ENCODE results near the gene RNF11.

The RNF11 gene, protein sequence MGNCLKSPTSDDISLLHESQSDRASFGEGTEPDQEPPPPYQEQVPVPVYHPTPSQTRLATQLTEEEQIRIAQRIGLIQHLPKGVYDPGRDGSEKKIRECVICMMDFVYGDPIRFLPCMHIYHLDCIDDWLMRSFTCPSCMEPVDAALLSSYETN

DNA sequence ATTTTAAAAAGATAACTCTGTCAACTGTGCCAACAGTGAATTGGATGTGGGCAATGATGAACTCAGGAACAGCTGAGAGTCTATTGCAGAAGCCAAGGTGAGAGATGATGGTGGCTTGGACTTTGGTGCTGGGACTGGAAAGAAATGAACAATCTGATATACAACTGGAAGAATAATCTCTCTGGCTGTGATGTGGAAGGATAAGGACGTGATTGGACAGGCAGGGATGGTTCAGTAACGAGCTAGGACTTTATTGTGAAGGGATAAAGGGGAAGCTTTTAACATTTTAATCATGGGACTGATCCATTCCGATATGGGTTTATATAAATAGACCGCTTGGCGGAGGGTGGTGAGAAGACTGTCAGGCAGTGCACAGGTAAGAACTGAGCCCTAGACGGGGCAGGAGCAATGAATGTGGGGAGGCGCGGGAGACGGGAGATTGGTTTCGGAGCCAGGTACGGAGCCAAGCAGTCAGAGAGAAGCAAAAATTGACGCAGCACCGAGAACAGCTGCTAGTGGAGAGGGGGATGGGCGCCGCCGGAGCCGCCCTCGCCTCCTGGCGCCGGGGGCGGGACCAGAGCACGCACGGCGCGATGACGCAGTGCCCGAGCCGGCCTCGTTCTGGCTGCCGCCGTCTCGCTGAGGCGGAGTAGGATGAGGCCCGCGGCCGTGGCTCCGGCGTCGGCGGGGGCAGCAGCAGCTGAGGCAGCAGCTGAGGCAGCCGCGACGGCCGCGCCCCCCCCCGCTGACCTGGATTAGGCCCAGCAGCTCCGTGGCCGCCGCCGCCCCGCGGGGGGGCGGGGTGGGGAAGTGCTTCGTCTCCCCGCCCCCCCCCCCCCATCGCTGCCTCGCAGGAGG lies at the start of gene RNF11:
TSS of gene RNF11 (plus strand) at position 601 of the 858 bp plus-strand sequence. CDS start 484 bp downstream, outside the sequence.
- TF ChIP-seq, protein P1, sequence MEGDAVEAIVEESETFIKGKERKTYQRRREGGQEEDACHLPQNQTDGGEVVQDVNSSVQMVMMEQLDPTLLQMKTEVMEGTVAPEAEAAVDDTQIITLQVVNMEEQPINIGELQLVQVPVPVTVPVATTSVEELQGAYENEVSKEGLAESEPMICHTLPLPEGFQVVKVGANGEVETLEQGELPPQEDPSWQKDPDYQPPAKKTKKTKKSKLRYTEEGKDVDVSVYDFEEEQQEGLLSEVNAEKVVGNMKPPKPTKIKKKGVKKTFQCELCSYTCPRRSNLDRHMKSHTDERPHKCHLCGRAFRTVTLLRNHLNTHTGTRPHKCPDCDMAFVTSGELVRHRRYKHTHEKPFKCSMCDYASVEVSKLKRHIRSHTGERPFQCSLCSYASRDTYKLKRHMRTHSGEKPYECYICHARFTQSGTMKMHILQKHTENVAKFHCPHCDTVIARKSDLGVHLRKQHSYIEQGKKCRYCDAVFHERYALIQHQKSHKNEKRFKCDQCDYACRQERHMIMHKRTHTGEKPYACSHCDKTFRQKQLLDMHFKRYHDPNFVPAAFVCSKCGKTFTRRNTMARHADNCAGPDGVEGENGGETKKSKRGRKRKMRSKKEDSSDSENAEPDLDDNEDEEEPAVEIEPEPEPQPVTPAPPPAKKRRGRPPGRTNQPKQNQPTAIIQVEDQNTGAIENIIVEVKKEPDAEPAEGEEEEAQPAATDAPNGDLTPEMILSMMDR (conservative IDR thresholded peaks at IDR 0.05), result no peak

DNA sequence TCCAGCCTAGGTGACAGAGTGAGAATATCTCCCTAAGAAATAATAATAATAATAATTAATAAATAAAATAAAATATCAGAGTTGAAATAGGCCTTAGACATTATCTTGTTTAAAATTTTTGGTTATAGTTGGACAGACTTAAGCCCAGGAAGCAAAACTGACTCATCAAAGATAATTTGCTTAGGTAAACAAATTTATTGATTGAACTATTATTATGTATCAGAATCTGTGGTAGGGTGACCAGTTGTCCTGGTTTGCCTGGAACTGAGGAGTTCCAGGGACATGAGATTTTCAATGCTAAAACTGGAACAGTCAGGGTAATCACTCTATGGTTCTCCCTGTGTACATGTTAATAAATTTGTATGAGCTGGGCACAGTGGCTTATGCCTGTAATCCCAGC lies 47.8 kb upstream of the RNF11 start:
- H3K27ac ChIP-seq, result no peak overlapping the region
- TF ChIP-seq, protein P1 (conservative IDR thresholded peaks at IDR 0.05), result no peak

More for the DNA sequence above, at the start of gene RNF11:
- H3K27ac ChIP-seq, result peak within 1 kb of the TSS; percentile 89

DNA sequence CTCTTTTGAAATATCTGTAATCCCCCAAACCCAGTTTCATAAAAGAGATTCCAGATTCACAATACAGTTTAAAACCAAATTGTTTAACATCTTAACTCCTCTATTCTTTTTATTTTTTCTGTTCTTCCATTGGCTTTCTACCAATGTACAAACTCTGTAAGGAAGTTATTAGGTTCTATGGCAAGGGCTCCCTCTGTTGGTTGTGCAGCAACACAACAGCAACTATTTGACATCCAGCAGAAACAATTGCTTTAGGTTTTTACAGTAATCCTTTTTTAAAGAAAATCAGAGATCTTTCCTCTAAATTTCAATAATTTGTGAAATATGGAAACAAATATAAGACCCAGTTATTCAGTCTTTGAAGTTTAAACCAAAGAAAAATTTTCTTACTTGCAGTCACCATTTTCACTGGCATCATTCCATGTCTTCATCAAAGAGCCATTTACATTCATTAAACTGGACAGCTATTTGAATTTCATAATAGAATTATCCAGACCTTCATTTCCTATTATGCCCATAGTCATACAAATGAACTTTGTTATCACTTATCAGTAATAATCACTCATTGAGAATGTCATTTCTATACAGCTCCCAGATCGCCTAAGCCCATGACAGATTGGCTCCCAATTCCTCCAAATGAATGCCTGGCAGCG lies 46.5 kb upstream of the RNF11 start:
- no peak overlapping the region for H3K27ac ChIP-seq
- TF ChIP-seq, protein P1 (conservative IDR thresholded peaks at IDR 0.05), result peak; percentile 94

DNA sequence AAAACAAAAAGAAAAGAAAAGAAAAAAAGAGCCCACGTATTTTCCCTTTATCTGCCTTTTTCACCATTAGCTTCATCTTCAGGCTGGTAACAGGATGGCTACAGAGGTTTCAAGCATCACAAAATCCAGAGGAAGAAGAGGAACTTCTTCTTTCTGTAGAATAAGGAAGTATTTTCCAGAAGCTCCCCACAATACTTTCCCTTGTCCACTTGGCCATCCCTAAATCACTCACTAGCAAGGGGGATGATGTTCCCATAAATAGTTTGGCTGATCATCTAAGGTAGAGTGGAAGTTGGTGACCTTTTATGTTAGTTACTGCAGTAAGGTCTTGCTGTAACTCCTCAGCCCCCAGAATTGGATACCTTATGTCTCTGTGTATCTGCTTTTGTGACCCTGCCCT lies 45.1 kb upstream of the RNF11 start:
- TF ChIP-seq, protein P1 (conservative IDR thresholded peaks at IDR 0.05), result no peak
- no peak overlapping the region for H3K27ac ChIP-seq

DNA sequence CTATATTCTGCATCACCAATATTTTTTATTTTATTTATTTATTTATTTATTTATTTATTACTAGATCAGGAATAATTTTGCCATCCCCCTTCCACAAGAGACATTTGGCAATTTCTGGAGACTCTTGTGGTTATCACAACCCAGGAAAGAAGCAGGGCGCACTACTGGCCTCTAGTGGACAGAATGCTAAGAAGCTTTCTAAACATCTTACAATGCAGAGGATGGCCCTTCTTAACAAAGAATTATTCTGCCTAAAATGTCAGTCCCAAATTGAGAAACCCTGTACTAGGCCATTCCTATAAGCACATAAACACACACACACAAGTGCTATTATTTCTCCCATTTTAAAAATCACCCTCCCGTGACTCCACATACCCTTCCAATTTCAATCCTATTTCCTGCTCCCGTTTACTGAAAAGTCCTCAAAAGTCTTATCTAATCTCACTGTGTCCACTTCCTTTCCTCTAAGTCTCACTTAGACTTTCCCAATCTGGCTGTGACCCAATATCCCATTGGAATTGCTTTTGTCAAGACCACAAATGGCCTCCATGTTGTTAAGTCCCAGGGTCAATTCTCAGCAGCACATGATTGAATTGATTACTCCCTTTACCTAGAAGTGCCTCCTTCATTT lies 43.7 kb upstream of the RNF11 start:
- no peak overlapping the region for H3K27ac ChIP-seq
- TF ChIP-seq, protein P1 (conservative IDR thresholded peaks at IDR 0.05), result peak; percentile 92

DNA sequence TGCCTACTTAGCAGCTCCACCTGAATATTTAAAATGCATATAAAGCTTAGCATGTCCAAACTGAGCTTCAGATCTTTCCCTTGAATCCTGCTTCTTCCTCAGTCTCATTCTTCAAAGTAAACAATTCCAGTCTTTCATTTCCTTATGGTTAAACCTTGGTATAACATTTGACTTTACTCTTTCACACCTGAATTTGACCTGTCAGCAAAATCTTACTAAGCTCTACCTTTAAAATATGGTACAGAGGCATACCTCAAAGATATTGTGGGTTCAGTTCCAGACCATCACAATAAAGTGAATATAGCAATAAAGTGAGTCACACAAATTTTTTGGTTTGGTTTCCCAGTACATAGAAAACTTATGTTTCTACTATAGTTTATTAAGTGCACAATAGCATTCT lies 42.5 kb upstream of the RNF11 start:
- H3K27ac ChIP-seq, result no peak overlapping the region
- TF ChIP-seq, protein P1 (conservative IDR thresholded peaks at IDR 0.05), result no peak
